H1 (cell line): Measurements from ENCODE around the gene TMEM129. TPM values are rescaled to one million over a fixed set of nuclear protein-coding genes. Genes with fewer than 3 reads are reported as not detected.
A peak's percentile ranks its signal among the peaks of the same experiment; 100 is the strongest.

Experiments
- GABPA ChIP-seq: IDR thresholded peaks from 2 replicates; pipeline ENCODE4 v1.6.1; 2011; ENCODE audit warnings: mild to moderate bottlenecking, low read length, moderate library complexity, borderline replicate concordance; ENCODE audit not compliant: insufficient read depth
- KDM4A ChIP-seq: IDR thresholded peaks from one replicate; pipeline ENCODE4 v1.7.1; 2012; ENCODE audit warnings: low read depth, mild to moderate bottlenecking, moderate library complexity, low read length, inconsistent platforms; ENCODE audit not compliant: severe bottlenecking
- RBBP5 ChIP-seq: IDR thresholded peaks from 2 replicates; pipeline ENCODE4 v1.7.1; 2012; ENCODE audit warnings: low read depth, mild to moderate bottlenecking, inconsistent platforms, low read length, moderate library complexity, borderline replicate concordance
- TCF12 ChIP-seq: IDR thresholded peaks from 2 replicates; pipeline ENCODE4 v1.6.1; 2011; ENCODE audit warnings: low read depth, mild to moderate bottlenecking, low read length
- polyA plus RNA-seq, 7 experiments: library from polyadenylated mRNA; depleted of rRNA in 3 of 7; stranded (reverse) in 5 of 7; unstranded in 2 of 7; fragments of >200 nt in 5 of 7; fragments of 200-250 nt in 2 of 7; gene quantifications; 1 replicate in 5 of 7; 2 replicates in 1 of 7; 4 replicates in 1 of 7; pipeline versions ENCODE4 v1.2.1 to v1.2.3, GENCODE V29; 2011 to 2013; ENCODE audit warnings: missing spikeins in 2 of 7, mixed read lengths in 2 of 7
- total RNA-seq: library from RNA; stranded (reverse); fragmentation: NEBNext Ultra II Directional; extraction: Animal tissue kit (Norgen Biotek cat#: 25700); gene quantifications from 2 replicates; pipeline ENCODE4 v1.2.1, GENCODE V29; 2021
- TF ChIP-seq, protein P1 (sequence below): fragments of 300-600 bp; sonication (generic); IDR thresholded peaks from 2 replicates; pipeline ENCODE4 v1.7.1; 2012; ENCODE audit warnings: low read length, moderate library complexity, mild to moderate bottlenecking, inconsistent platforms; ENCODE audit not compliant: insufficient replicate concordance
- TF ChIP-seq, protein P2 (sequence below): IDR thresholded peaks from 2 replicates; pipeline ENCODE4 v1.6.1; 2012; ENCODE audit warnings: inconsistent platforms

Gene TMEM129
- total and polyA plus RNA-seq, 2 of the 8 experiments (the other 6 are each of a cell fraction or from before 2014, with no cell fraction given) = 31.5 to 58.7 TPM

DNA sequence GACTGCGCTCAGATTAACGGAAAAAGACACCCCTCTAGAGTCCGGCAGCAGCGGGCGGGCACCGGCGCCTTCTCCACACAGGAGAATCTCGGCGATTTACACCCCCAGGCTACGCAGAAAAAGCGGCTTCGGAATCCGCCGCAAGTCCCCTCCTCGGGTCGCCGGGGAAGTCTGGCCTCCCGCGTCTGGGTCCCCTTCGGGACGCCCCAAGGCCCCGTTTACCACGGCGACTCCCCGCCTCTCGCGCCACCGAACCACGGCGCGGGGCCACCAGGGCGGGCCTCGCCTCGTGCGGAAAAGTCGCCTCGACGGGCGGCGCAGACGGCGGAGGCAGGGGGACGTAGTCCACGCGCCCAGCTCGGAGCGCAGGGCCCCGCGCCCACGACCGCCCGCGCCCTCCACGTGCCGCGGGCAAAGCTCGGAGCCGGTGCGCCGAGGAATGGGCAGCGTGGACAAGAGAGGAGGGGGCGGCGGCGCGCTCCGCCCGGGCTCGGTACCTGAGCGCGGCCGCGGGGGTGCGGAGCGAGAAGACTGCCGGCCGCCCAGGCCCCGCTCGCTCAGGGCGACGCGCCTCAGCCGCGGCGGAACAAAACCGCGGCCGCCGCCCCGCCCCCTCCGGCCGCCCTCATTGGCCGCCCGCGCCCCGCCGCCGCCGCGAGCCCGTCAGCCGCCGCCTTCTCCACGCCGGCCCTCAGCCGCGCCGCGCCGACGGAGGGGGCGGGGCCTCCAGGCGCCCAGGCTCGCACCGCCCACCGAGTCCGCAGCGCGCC, 37.2 kb downstream of the TMEM129 start, which contains the start of gene FAM53A (continued):
- TF ChIP-seq RBBP5 = 0 out of 2 replicates have a peak, but pooled peaks have one; percentile 37
- TF ChIP-seq TCF12 = no peak
- TF ChIP-seq KDM4A = peak; percentile 95
- TF ChIP-seq, protein P1, sequence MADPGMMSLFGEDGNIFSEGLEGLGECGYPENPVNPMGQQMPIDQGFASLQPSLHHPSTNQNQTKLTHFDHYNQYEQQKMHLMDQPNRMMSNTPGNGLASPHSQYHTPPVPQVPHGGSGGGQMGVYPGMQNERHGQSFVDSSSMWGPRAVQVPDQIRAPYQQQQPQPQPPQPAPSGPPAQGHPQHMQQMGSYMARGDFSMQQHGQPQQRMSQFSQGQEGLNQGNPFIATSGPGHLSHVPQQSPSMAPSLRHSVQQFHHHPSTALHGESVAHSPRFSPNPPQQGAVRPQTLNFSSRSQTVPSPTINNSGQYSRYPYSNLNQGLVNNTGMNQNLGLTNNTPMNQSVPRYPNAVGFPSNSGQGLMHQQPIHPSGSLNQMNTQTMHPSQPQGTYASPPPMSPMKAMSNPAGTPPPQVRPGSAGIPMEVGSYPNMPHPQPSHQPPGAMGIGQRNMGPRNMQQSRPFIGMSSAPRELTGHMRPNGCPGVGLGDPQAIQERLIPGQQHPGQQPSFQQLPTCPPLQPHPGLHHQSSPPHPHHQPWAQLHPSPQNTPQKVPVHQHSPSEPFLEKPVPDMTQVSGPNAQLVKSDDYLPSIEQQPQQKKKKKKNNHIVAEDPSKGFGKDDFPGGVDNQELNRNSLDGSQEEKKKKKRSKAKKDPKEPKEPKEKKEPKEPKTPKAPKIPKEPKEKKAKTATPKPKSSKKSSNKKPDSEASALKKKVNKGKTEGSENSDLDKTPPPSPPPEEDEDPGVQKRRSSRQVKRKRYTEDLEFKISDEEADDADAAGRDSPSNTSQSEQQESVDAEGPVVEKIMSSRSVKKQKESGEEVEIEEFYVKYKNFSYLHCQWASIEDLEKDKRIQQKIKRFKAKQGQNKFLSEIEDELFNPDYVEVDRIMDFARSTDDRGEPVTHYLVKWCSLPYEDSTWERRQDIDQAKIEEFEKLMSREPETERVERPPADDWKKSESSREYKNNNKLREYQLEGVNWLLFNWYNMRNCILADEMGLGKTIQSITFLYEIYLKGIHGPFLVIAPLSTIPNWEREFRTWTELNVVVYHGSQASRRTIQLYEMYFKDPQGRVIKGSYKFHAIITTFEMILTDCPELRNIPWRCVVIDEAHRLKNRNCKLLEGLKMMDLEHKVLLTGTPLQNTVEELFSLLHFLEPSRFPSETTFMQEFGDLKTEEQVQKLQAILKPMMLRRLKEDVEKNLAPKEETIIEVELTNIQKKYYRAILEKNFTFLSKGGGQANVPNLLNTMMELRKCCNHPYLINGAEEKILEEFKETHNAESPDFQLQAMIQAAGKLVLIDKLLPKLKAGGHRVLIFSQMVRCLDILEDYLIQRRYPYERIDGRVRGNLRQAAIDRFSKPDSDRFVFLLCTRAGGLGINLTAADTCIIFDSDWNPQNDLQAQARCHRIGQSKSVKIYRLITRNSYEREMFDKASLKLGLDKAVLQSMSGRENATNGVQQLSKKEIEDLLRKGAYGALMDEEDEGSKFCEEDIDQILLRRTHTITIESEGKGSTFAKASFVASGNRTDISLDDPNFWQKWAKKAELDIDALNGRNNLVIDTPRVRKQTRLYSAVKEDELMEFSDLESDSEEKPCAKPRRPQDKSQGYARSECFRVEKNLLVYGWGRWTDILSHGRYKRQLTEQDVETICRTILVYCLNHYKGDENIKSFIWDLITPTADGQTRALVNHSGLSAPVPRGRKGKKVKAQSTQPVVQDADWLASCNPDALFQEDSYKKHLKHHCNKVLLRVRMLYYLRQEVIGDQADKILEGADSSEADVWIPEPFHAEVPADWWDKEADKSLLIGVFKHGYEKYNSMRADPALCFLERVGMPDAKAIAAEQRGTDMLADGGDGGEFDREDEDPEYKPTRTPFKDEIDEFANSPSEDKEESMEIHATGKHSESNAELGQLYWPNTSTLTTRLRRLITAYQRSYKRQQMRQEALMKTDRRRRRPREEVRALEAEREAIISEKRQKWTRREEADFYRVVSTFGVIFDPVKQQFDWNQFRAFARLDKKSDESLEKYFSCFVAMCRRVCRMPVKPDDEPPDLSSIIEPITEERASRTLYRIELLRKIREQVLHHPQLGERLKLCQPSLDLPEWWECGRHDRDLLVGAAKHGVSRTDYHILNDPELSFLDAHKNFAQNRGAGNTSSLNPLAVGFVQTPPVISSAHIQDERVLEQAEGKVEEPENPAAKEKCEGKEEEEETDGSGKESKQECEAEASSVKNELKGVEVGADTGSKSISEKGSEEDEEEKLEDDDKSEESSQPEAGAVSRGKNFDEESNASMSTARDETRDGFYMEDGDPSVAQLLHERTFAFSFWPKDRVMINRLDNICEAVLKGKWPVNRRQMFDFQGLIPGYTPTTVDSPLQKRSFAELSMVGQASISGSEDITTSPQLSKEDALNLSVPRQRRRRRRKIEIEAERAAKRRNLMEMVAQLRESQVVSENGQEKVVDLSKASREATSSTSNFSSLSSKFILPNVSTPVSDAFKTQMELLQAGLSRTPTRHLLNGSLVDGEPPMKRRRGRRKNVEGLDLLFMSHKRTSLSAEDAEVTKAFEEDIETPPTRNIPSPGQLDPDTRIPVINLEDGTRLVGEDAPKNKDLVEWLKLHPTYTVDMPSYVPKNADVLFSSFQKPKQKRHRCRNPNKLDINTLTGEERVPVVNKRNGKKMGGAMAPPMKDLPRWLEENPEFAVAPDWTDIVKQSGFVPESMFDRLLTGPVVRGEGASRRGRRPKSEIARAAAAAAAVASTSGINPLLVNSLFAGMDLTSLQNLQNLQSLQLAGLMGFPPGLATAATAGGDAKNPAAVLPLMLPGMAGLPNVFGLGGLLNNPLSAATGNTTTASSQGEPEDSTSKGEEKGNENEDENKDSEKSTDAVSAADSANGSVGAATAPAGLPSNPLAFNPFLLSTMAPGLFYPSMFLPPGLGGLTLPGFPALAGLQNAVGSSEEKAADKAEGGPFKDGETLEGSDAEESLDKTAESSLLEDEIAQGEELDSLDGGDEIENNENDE = no peak
- TF ChIP-seq, protein P2, sequence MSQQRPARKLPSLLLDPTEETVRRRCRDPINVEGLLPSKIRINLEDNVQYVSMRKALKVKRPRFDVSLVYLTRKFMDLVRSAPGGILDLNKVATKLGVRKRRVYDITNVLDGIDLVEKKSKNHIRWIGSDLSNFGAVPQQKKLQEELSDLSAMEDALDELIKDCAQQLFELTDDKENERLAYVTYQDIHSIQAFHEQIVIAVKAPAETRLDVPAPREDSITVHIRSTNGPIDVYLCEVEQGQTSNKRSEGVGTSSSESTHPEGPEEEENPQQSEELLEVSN = peak; percentile 86
- TF ChIP-seq GABPA = 0 out of 2 replicates have a peak, but pooled peaks have one; percentile 24
- TF ChIP-seq, all 59 proteins: peak for 11
